NCI-H2029 treated with DMSO at 0.1 percent for 48 hours (cell line): ENCODE measurements around the gene LOXL1.

Experiments used
- DNase-seq: peaks from one replicate; lab custom pipeline; 2025; lab: John Stamatoyannopoulos, UW

Gene LOXL1, protein sequence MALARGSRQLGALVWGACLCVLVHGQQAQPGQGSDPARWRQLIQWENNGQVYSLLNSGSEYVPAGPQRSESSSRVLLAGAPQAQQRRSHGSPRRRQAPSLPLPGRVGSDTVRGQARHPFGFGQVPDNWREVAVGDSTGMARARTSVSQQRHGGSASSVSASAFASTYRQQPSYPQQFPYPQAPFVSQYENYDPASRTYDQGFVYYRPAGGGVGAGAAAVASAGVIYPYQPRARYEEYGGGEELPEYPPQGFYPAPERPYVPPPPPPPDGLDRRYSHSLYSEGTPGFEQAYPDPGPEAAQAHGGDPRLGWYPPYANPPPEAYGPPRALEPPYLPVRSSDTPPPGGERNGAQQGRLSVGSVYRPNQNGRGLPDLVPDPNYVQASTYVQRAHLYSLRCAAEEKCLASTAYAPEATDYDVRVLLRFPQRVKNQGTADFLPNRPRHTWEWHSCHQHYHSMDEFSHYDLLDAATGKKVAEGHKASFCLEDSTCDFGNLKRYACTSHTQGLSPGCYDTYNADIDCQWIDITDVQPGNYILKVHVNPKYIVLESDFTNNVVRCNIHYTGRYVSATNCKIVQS

GRCh38 chr15:73926219-73927002 is at the start of gene LOXL1:
LOXL1 (plus strand) TSS chr15:73926462; CDS start chr15:73926784, 322 bp downstream.
- DNase-seq = no peak

DNA sequence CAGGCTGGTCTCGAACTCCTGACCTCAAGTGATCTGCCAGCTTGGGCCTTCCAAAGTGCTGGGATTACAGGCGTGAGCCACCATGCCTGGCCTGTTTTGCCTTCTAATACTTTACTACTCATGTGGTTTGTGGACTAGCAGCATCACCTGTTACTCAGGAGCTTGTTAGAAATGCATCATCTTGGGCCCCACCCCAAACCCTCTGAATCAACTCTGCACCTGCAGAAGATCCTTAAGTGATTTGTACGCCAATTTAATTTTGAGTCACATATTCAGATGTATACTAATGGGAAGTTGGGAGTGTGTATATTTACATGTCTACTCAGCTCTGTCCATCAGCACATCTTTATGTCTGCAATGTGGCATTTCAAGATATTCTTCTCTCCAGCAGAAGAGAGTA is 46.8 kb upstream of the LOXL1 start:
- DNase-seq = no peak

DNA sequence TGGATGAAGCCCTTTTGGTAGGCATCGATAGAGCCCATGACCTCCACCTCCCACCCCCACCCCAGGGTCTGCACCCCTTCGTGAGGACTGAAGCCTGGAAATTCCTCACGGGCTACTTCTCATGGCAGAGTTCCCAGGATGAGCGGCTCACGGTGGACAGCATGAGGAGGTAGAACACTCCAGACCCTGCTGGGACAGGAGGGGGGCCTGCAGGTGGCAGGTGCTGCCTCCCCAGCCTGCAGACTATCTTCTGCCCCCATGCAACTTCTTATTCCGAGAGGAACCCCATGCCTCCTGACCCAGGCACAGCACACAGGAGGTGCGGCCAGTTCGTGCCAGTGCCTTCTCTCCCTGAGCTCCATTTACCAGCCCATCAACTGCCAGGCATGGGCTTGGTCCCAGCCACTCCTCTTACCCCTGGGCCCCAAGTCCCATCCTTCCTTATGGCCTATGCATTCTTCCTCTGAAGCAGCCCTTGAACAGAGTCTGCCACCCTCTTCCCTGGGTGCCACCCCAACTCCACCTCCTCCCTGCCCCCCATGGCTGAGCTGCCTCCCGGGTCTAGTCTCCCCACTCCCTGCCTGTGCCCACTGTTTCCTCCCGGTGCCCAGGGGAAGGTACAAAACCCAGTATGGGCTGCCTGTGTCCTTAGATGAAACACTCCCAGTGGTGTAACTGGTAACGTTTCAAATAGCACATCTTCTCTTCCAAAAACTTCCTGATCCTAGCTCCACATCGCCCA is 44.5 kb upstream of the LOXL1 start:
- DNase-seq = no peak

DNA sequence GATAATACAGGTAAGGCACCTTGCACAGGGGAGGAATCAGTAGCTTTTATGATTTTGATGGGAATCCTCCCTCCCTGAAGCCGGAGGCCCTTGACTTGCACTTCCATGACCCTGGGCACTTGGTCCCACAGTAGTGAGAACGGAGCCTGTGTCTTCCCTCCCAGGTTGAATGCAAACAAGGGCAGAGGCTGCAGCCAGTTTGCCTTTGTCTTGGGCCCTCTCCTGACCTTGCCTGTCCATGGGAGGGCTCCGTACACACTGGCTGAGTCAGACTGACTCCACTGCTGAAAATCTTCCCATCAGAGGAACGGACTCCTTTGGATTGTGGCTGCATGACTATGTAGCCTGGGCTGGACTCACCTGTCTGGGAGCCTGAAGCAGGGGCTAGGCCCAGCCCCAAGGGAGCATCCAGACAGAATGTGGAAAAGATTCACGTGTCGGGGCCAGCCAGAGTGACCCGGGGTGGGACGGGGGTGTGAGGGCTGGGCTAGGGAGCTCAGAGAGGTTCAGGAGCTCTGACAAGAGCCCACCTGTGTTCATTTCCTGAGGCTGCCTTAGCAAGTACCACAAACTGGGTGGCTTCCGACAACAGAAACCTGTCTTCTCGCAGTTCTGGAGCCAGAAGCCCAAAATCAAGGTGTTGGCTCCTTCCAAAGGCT is 43.4 kb upstream of the LOXL1 start:
- DNase-seq = no peak

- no peak for DNase-seq
These were observed 42.1 kb upstream of the LOXL1 start for GRCh38 chr15:73884159-73884558.

DNA sequence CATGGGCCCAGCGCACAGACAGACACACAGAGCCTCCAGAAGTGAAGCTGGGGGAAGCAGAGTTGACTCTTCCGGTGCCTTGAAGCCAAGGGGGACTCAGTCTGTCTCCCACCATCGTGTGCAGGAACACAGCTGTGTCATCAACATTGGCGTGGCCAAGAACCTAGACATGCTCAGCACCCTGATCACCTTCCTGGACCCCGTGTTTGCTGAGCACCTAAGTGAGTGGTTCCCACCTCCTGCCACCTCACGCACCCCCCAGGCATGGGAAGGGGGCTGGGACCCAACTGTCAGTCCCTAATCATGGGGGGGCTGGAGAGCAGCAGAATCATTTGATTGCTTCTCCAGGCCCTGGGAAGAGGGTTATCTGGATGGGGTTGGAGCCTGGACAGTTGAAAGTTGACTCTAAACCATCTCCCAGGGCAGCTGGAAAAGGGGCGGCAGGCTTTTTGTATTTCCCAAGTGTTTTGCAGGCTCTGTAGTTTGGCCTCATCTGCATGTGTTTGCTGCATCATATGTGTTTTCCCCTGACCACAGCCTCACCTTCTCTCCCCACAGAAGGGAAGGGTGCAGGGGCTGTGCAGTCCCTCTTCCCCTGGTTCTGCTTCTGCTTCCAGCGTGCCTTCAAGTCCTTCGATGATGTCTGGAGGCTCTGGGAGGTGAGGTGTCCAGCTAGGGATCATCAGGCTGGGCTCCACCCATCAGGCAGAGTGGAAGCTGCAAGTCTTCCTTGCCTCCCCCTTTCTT is 40.1 kb upstream of the LOXL1 start:
- no peak for DNase-seq

- no peak for DNase-seq
These were observed 39.4 kb upstream of the LOXL1 start for GRCh38 chr15:73886717-73887345.

DNA sequence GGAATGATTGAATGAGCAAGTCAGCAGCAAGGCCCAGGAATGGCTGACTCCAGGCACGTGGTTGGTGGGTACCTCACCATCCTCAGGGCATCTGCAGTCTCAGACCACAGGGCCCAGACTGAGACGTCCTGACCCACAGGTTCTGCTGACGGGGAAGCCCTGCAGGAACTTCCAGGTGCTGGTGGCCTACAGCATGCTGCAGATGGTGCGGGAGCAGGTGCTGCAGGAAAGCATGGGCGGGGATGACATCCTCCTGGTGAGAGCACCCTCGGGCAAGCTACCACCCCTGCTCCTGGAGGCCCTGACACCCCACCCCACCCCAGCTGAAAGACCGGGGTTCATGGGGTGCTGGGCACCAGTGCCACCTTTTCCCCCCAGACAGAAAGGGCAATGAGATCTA is 38.8 kb upstream of the LOXL1 start:
- no peak for DNase-seq

- DNase-seq = no peak
These were observed 37.8 kb upstream of the LOXL1 start for GRCh38 chr15:73888224-73889041.

DNA sequence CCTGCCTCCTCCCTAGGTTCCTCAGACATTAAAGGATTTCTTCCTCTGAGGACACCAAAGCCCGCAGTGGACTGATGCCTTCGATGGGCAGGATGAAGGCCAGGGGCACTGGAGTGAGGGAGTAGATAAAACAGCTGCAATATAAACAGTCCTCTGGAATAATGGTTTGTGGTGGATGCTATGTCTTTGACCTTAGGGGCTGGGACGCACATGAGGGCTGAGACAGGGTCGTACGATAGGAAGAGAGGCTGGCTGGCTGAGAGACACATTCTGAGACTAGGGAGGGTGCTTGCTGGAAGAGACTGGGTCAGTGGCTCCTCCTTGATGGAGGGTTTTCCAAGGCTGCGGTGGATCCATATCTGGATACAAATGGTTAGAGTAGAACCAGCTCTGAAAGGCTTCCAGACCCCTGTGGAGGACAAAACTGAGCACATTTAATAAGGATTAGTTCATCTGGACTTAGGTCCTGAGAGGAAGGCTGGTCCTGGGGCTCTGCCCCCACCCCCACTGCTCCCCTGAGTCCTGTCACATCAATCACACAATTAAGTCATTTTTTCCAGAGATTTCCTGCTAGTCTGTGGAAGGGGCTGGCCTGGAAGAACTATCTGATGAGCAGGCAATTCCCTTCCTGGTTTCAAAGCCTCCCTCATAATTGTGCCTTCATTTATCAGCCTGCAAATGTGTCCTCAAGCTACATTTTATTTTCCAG is 37.1 kb upstream of the LOXL1 start:
- no peak for DNase-seq

GRCh38 chr15:73889762-73890124 is 36.5 kb upstream of the LOXL1 start:
- DNase-seq = no peak

- DNase-seq = no peak
These were observed 34.6 kb upstream of the LOXL1 start for GRCh38 chr15:73891328-73892315.

DNA sequence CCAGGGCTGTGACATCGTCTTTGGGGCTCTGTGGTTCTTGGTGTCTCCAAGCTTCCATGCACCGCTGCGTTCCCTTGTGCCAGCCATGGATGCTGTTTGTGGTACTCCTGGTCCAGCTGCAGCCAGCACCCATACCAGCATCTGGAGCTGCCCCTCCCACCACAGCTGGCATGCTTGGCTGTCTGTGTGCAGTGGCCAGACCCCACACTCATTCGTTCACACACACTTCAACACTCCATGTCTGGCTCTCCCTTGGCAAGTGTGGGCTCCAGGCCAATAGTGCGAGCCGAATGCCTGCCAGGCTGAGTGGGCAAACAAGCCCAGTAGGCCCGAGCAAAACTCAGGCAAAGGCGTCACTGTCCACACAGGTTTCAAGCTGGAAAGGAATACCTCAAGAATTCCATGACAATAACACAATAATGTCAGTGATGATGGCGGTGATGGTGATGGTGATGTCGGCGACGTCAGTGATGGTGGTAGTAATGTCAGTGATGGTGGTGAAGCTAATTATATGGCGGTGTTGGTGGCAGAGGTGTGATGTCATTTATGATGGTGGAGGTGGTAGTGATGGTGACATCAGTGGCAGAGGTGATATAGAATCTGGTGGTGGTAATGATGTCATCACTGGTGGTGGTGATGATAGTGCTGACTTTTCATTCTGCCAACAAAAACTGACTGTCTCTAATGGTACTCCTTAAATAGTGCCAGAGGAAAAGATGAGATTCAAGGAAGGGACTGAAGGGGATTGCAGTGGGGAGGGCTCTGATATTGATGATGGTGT is 33.6 kb upstream of the LOXL1 start:
- no peak for DNase-seq

- no peak for DNase-seq
These were observed 32.0 kb upstream of the LOXL1 start for GRCh38 chr15:73894133-73894814.

DNA sequence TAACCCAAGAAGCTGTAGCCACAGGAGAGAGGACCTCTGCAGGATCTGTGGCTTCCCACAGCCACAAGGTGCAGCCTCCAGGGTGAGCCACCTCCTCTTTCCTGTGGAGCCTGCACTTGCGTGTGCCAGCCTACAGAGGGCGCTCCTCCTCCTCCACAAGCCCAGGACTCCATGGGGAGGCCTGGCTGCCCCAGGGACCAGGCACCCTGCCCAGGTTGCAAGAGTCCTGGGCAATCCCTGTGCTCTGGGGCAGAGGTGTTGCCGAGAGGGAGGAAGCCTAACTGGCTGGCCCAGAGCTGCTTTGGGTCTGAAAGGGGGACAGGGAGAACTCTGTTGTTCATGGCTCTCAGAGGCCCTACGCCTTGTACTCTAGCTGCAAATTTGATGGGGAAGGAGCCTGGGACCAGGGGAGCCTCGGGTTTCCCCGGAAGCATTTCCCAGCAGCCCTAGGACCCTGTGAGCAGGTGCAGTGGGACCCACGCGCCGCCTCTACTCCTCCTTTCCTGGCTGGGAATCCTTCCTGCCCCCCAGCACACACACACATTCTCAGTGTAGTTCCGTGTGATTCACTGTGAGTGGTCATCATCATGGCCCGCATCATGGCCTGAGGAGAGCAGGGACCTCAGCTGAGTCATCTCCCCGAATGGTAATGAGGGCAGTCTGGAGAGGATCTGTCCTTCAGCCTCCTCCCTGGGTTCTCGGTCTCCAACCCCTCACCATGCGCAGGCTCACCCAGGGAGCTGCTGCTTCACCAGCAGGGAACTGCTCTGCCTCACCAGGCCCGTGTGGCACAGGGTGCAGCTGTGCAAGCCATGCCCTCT is 28.6 kb upstream of the LOXL1 start:
- DNase-seq = no peak
